Small intestine (tissue), 7 donors: ENCODE measurements around the gene ORC6. TPM values are rescaled to one million over a fixed set of nuclear protein-coding genes. Genes with fewer than 3 reads are reported as not detected.
A peak's percentile ranks its signal among the peaks of the same experiment; 100 is the strongest.

ENCODE experiments used
- DNase-seq, 2 donors: peaks; one replicate each; pipeline versions ENCODE4 v3.0.0 to v3.0.0-alpha.2; 2013
- FAIRE-seq: peaks from 2 replicates; lab custom pipeline; 2012; peaks lifted over from hg19 to GRCh38; lab: Jason Lieb, UNC
- H3K27ac ChIP-seq, 3 donors: one replicate each; pipeline ENCODE4 v1.5.1; 2013; ENCODE audit warnings: low read length in 2 of 3, mild to moderate bottlenecking in 2 of 3, control low read depth in 1 of 3, inconsistent platforms in 1 of 3, low read depth in 1 of 3, moderate library complexity in 1 of 3
- H3K27me3 ChIP-seq, 3 donors: one replicate each; pipeline ENCODE4 v1.6.1; 2013; ENCODE audit warnings: low read length in 3 of 3, inconsistent platforms in 1 of 3; ENCODE audit not compliant: control insufficient read depth in 3 of 3, insufficient read depth in 3 of 3
- H3K36me3 ChIP-seq, 3 donors: one replicate each; pipeline ENCODE4 v1.6.1; 2013; ENCODE audit warnings: low read length in 3 of 3, inconsistent platforms in 1 of 3, low read depth in 1 of 3, mild to moderate bottlenecking in 1 of 3, moderate library complexity in 1 of 3; ENCODE audit not compliant: control insufficient read depth in 3 of 3, insufficient read depth in 2 of 3
- H3K4me1 ChIP-seq, 3 donors: one replicate each; pipeline ENCODE4 v1.6.1; 2013; ENCODE audit warnings: low read length in 2 of 3, inconsistent platforms in 1 of 3, low read depth in 1 of 3, mild to moderate bottlenecking in 1 of 3, moderate library complexity in 1 of 3; ENCODE audit not compliant: control insufficient read depth in 3 of 3, insufficient read depth in 2 of 3
- H3K4me3 ChIP-seq, 3 donors: one replicate each; pipeline ENCODE4 v1.5.1; 2013; ENCODE audit warnings: low read length in 3 of 3, control low read depth in 1 of 3, inconsistent platforms in 1 of 3, low read depth in 1 of 3, mild to moderate bottlenecking in 1 of 3, moderate library complexity in 1 of 3
- H3K9me3 ChIP-seq, 2 donors: one replicate each; pipeline ENCODE4 v1.6.1; 2013; ENCODE audit warnings: low read depth in 1 of 2, low read length in 1 of 2; ENCODE audit not compliant: control insufficient read depth in 2 of 2, insufficient read depth in 1 of 2
- WGBS, 3 donors: extraction: QIAGEN DNeasy Blood & Tissue Kit; methylation state at CpG; one replicate each; pipeline ENCODE4 v1.1.7; 2013; 5-methylcytosine and 5-hydroxymethylcytosine counted together
- polyA plus RNA-seq, 4 donors: library from polyadenylated mRNA; stranded (reverse) in 3 of 4; unstranded in 1 of 4; fragments of 200-250 nt in 3 of 4; fragments of 120-200 nt in 1 of 4; gene quantifications; one replicate each; pipeline versions ENCODE4 v1.2.1 to v1.2.3, GENCODE V29; 2013
- donor health status: healthy with polysubstance abuse.
- donor health status: control.
- donor health status: control.
- donor health status: Bipolar disorder and iron deficiency.
- donor health status: healthy.

ORC6 gene
- polyA plus RNA-seq, 4 donors = 1.9 to 24.9 (median 7.5) TPM

GRCh38 chr16:46730801-46731690 lies 41.6 kb downstream of the ORC6 start:
- H3K27ac ChIP-seq = no peak overlapping the region
- H3K4me3 ChIP-seq = no peak overlapping the region
- DNase-seq = no peak
- no peak for FAIRE-seq
- H3K36me3 ChIP-seq = no peaks in the 10 kb centered on the region
- WGBS, 3 donors = 74 to 80% (median 76%) methylated on average over 17 of the region's 17 CpGs
- no peaks in the 10 kb centered on the region for H3K4me1 ChIP-seq
- no peaks in the 10 kb centered on the region for H3K27me3 ChIP-seq
- H3K9me3 ChIP-seq = no peaks in the 10 kb centered on the region

- no peaks in the 10 kb centered on the region for H3K4me1 ChIP-seq
- no peaks in the 10 kb centered on the region for H3K9me3 ChIP-seq
- WGBS, 3 donors = 78 to 83% (median 82%) methylated on average over 21 to 23 of the region's 23 CpGs
- no peaks in the 10 kb centered on the region for H3K27me3 ChIP-seq
- no peak overlapping the region for H3K4me3 ChIP-seq
- FAIRE-seq (no peak), DNase-seq (no peak)
- no peak overlapping the region for H3K27ac ChIP-seq
- H3K36me3 ChIP-seq = no peaks in the 10 kb centered on the region
Observed at GRCh38 chr16:46731691-46732555, 42.5 kb downstream of the ORC6 start.

DNA sequence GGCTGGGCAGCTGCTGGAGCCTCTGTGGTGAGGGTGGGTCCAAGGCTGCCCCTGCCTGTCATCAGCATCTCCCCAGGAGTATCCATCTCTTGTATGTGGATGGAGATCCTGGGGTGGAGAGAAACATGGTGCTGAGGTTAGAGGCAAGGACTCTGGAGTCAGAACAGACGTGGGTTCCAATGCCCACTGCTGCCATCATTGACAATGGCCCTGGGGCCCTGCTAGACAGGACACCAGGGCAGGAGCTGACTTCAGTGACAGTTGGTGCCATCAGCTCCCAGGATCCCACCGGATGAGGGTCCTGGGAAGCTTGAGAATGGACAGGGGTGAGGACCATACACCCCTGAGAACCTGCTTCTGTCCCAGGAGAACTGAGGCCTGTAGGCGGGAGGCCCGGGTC lies 43.1 kb downstream of the ORC6 start:
- H3K36me3 ChIP-seq = no peaks in the 10 kb centered on the region
- H3K4me1 ChIP-seq = no peaks in the 10 kb centered on the region
- 70 to 87% (median 73%) methylated on average over 4 of the region's 4 CpGs for WGBS, 3 donors
- H3K4me3 ChIP-seq = no peak overlapping the region
- H3K9me3 ChIP-seq = no peaks in the 10 kb centered on the region
- no peak overlapping the region for H3K27ac ChIP-seq
- FAIRE-seq (no peak), DNase-seq (no peak)
- no peaks in the 10 kb centered on the region for H3K27me3 ChIP-seq

GRCh38 chr16:46733319-46733830 lies 43.9 kb downstream of the ORC6 start:
- Histone ChIP-seq H3K9me3 (no peaks in the 10 kb centered on the region), H3K27ac (no peak overlapping the region), H3K4me3 (no peak overlapping the region), H3K4me1 (no peaks in the 10 kb centered on the region), H3K27me3 (no peaks in the 10 kb centered on the region), H3K36me3 (no peaks in the 10 kb centered on the region)
- no peak for DNase-seq
- FAIRE-seq = no peak
- WGBS, 3 donors = 77 to 85% (median 80%) methylated on average over 9 of the region's 9 CpGs

GRCh38 chr16:46736695-46737094 lies 47.2 kb downstream of the ORC6 start:
- no peak overlapping the region for H3K27ac ChIP-seq
- WGBS, 3 donors = 69 to 75% (median 75%) methylated on average over 12 of the region's 12 CpGs
- no peaks in the 10 kb centered on the region for H3K36me3 ChIP-seq
- DNase-seq (no peak), FAIRE-seq (no peak)
- H3K9me3 ChIP-seq = no peaks in the 10 kb centered on the region
- H3K4me1 ChIP-seq = no peaks in the 10 kb centered on the region
- no peaks in the 10 kb centered on the region for H3K27me3 ChIP-seq
- no peak overlapping the region for H3K4me3 ChIP-seq

GRCh38 chr16:46737621-46738214 lies 48.3 kb downstream of the ORC6 start:
- Histone ChIP-seq H3K27ac (no peak overlapping the region), H3K9me3 (no peaks in the 10 kb centered on the region), H3K27me3 (no peaks in the 10 kb centered on the region), H3K4me3 (no peak overlapping the region), H3K36me3 (no peaks in the 10 kb centered on the region), H3K4me1 (no peaks in the 10 kb centered on the region)
- no peak for FAIRE-seq
- WGBS, 3 donors = 80 to 85% (median 84%) methylated on average over 14 of the region's 14 CpGs
- DNase-seq = no peak

DNA sequence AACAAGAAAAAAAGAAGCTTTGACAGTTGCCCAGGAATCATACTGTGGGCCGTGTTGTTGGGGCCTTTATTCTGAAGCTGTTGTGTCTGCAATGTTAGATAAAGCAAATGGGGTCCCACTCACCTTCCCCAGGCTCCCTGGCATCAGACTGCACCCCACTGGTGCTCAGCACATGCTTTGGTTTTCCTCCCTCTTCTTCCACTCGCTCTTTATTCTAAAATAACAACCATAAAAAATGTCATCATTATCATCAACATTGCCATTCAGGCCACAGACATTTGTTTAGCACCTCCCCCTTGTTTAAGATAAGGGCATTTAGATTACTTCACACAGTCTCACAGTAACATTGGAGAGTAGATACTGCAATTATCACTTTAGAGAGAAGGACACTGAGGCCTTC lies 50.5 kb downstream of the ORC6 start:
- FAIRE-seq (no peak), DNase-seq (no peak)
- Histone ChIP-seq H3K27ac (no peak overlapping the region), H3K36me3 (no peaks in the 10 kb centered on the region), H3K4me3 (no peak overlapping the region), H3K9me3 (no peaks in the 10 kb centered on the region), H3K27me3 (no peaks in the 10 kb centered on the region), H3K4me1 (no peaks in the 10 kb centered on the region)
- 34 to 42% (median 37%) methylated on average over 2 of the region's 2 CpGs for WGBS, 3 donors

DNA sequence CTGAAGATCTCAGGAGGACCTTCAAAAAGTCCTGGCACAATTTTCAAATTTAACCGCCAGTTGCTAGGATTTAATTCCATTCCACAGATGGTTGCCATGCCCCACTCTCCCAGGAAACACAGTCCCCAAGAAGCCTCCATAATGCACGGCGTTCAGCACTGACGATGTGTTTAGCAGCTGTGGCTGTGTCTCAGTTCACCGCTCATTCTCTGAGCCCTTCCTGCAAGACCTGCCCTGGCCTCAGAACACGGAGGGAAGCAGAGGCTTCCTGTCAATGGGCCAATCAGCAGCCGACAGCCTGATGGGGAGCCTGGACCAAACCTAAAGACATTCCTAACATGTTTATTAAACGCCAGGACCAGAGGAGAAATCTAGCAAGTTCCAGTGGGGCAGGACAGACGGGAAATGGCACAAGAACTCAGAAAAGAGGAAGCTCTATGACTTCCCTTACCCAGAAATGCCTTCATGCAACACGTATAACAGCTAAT lies 53.8 kb downstream of the ORC6 start:
- FAIRE-seq (no peak), DNase-seq (no peak)
- no peak overlapping the region for H3K4me3 ChIP-seq
- H3K27me3 ChIP-seq = no peaks in the 10 kb centered on the region
- peak overlapping the region in 1 of 3 donors; percentile 60 for H3K27ac ChIP-seq
- H3K4me1 ChIP-seq = no peaks in the 10 kb centered on the region
- no peaks in the 10 kb centered on the region for H3K36me3 ChIP-seq
- no peaks in the 10 kb centered on the region for H3K9me3 ChIP-seq
- 30 to 46% (median 41%) methylated on average over 10 of the region's 10 CpGs for WGBS, 3 donors
